HG03139 (cell line): Measurements from ENCODE around the gene ZNF277.

Source experiments
- ATAC-seq: cut with Tn5 transposase; IDR thresholded peaks from one replicate; pipeline ENCODE4 v1.9.1; 2021; ENCODE audit not compliant: unreplicated experiment

ZNF277 gene, protein sequence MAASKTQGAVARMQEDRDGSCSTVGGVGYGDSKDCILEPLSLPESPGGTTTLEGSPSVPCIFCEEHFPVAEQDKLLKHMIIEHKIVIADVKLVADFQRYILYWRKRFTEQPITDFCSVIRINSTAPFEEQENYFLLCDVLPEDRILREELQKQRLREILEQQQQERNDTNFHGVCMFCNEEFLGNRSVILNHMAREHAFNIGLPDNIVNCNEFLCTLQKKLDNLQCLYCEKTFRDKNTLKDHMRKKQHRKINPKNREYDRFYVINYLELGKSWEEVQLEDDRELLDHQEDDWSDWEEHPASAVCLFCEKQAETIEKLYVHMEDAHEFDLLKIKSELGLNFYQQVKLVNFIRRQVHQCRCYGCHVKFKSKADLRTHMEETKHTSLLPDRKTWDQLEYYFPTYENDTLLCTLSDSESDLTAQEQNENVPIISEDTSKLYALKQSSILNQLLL

GRCh38 chr7:112206238-112206990 lies at the start of gene ZNF277, which contains the start of gene DOCK4:
Gene ZNF277 (plus strand): TSS chr7:112206695. CDS start chr7:112206717, 22 bp downstream.
Gene DOCK4 (minus strand): TSS chr7:112206399. CDS start chr7:112206138, 261 bp downstream.
- ATAC-seq = peak; percentile 95

- no peak for ATAC-seq
Measured at GRCh38 chr7:112157072-112157471, 49.4 kb upstream of the ZNF277 start.

DNA sequence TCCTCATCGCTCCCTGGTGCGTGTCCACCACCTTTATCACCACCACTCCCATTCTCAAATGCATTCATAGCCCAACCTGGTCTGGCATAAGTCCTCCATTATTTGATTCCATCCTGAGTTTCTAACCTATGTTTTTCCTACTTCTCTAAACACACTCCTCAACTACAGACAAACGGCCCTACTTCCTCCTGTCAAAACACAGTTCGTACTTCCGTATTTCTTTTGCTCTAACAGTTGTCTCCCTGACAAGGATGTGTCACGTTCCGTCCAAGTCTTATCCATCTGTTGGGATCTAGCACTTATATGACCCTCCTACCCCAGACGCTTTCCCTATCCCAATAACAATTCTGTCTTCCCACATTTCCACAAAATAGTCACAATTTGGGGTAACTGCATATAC lies 47.1 kb upstream of the ZNF277 start:
- ATAC-seq = no peak

GRCh38 chr7:112160130-112160770 lies 46.2 kb upstream of the ZNF277 start:
- ATAC-seq = no peak

GRCh38 chr7:112160771-112161150 lies 45.7 kb upstream of the ZNF277 start:
- ATAC-seq = no peak

DNA sequence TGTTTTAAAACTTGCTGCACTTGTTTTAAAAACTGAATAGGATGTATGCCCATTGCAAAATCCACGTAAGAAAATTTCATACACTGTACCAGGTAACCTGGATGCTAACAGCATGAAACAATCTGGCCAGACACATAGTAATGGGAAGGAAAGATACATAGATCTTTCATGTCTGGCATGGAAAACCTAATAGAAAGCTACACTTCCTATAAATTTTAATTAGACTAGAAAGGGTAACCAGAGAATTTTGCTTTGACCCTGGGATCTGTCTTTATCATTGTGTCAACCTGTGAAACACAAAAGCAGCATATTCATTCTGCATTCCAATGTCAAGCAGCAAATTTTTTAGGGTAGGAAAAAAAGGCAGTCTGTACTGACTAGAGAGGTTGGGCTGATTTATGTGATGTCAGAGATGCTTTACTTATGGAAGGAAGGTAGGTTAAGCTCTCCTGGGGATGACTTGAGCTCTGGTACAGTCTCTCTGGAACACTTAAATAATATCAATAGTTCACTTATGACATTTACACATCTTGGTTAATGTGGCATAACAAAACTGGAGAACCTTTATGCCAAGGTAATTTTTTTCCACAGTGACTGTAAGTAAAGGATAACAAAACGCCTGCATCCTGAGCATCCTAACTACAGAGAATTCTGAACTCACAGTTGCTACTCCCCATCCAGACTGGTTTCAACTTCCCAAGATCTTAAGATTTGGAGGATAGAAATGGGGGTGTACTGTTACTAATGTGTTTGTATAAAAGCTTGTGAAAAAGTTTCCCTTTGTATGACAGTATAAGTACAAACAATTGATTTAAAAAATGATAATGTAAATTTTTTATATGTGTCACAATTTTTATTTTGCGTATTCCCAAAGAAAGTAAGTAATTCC lies 45.0 kb upstream of the ZNF277 start:
- ATAC-seq = no peak

DNA sequence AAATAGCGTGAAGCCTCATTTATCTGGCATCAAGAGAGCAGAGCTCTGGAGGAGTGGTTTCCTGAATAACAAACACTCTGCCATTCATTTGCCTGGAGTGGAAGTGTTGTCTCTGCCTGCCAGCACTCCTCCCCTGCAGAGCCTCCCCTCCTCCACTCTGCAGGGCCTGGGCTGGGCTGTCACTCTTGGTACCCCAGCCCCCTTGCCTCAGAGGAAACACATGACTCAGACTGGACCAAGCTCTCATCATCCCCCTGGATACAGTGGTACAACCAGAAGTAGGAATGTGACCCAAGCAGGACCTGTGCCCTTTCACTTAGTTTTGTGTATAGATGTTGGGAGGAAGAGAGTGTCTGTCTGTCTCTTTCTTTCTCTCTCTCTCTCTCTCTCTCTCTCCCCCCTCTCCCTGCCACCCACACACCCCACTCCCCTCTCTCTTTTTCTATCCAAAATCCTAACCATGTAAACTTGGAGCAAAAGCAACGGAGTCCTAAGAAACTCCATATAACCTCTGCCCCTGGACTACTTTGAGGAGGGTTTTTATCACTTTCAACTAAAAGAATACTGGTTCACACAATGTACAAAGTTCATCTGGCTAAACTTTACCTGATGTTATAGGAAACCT lies 44.2 kb upstream of the ZNF277 start:
- no peak for ATAC-seq

GRCh38 chr7:112162784-112163506 lies 43.5 kb upstream of the ZNF277 start:
- no peak for ATAC-seq

DNA sequence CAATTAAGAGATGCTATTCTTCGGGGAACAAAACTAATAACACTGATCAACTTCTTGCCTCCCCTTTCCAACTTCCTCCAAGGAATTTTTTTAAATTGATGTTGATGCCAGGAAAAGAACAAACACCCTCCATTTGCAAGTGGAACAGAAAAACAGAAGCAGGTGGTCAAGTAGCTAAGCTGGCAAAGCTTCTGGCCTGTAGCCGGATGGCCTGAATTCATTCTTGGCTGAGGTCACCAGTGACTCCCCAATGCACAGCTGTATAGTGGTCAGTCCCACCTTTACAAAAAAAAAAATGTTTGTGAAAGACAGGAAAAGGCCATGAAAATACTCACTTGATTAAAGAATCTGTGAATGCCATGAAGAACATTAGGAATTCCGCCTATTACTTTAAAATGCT lies 39.3 kb upstream of the ZNF277 start:
- no peak for ATAC-seq

DNA sequence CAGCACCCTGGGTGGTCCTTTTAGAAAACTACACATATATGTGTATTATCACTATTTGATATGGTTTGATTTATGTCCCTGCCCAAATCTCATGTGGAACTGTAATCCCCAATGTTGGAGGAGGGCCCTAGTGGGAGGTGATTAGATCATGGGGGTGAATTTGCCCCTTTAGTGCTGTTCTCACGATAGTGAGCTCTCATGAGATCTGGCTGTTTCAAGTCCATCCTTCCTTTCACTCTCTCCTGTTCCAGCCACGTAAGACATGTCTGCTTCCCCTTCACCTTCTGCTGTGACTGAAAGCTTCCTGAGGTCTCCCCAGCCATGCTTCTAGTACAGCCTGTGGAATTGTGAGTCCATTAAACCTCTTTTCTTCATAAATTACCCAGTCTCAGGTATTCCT lies 37.6 kb upstream of the ZNF277 start:
- ATAC-seq = no peak

DNA sequence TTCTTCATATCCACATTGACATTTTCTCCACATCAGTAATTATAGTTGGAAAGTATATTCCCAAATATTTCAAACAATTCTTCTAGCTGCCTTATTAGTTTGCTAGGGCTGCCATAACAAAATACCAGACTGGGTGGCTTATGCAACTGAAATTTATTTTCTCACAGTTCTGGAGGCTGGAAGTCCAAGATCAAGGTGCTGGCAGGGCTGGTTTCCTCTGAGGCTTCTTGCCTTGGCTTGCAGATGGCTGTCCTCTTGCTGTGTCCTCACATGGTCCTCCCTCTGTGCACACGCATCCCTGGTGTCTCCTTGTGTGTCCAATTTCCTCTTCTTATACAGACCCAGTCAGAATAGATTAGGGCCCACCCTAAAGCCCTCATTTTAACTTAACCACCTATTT lies 34.8 kb upstream of the ZNF277 start:
- no peak for ATAC-seq

- no peak for ATAC-seq
Measured at GRCh38 chr7:112172870-112173567, 33.5 kb upstream of the ZNF277 start.

GRCh38 chr7:112173568-112173905 lies 33.0 kb upstream of the ZNF277 start:
- no peak for ATAC-seq

DNA sequence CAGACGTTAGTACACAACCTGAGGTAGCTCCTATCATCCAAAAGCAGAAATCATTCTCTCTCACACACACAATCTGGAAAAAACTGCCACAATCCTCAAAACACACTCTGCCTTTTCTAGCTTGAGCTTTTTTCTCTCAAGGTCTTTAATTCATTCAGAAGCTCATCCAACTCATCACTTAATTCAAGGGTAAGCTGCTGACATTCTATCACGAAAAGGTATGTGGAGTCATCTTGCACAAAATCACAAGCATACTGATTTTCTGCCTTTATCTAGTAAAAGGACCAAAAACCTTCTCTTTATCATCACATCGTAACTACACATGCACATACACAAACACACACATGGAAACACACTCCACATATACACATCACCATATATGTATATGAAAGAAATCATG lies 32.3 kb upstream of the ZNF277 start:
- no peak for ATAC-seq

DNA sequence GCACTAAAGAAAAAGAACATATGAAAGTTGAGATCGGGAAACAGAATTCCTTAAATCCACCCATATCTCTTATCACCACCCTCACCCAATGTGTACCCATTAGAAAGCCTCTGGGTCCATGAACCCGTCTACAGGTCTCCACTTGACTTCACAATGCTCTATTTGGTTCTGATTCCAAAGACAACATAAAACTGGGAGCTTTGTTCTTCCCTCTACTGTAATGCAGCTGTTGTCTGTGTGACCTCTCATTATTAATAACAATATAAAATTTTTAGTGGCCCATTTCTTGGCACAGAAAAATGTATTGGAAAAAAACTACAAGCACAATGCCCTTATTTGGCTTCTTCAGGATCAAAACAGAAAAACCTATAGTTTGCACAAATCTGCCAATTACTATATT lies 30.3 kb upstream of the ZNF277 start:
- ATAC-seq = no peak

- no peak for ATAC-seq
Measured at GRCh38 chr7:112176693-112177415, 29.6 kb upstream of the ZNF277 start.

- ATAC-seq = no peak
Measured at GRCh38 chr7:112180223-112180622, 26.3 kb upstream of the ZNF277 start.

GRCh38 chr7:112182749-112183148 lies 23.7 kb upstream of the ZNF277 start:
- no peak for ATAC-seq
